AG04449 (cell line): Measurements from ENCODE around the gene SPO11.
A peak's percentile ranks its signal among the peaks of the same experiment; 100 is the strongest.
"Not testable (repeated sequence)": the region's sequence is repeated elsewhere in the genome, so short reads cannot be mapped to it uniquely, and the experiment has no call there.

Source experiments
- CTCF ChIA-PET: fragments of 350-600 bp; formaldehyde crosslinking; extraction: SDS; loops from one replicate; lab custom pipeline; 2021; ENCODE audit warnings: antibody characterized with exemption; lab: Yijun Ruan, JAX
- POLR2A ChIA-PET: fragments of 400-600, 350-600 bp; formaldehyde crosslinking; extraction: SDS; loops from one replicate; lab custom pipeline; 2020; ENCODE audit warnings: antibody characterized with exemption, inconsistent platforms; lab: Yijun Ruan, JAX
- DNase-seq: peaks from one replicate; pipeline ENCODE4 v3.0.0-alpha.2; 2010; ENCODE audit warnings: low read depth, low spot score
- H3K4me3 ChIP-seq: 2 replicates; pipeline ENCODE4 v1.5.1; 2011; ENCODE audit warnings: low read depth, mild to moderate bottlenecking, control low read depth, low read length
- CTCF ChIP-seq: IDR thresholded peaks from one replicate; pipeline ENCODE4 v1.5.1; 2011; ENCODE audit warnings: mild to moderate bottlenecking, moderate library complexity, low read length, control low read depth, inconsistent platforms; ENCODE audit not compliant: insufficient read depth; ENCODE audit errors: missing control alignments

Gene SPO11

DNA sequence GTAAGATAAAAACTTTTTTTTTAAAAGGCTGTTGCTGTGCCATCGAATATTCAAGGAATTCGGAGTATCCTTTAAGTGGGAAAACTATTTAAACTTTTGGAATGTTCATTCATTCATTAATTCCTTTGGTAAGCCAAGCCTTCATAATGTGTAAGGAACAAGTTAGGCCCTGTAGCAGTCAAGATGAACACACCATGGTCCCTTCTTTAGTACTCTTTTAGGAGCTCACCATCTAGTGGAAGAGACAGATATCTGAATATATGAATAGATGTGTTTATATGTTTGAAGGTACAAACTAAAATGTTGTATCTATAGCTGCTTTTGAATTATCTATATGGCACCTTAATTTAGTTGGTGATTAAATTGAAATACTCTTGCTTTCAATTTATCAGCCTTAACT, 5.8 kb downstream of the SPO11 start:
- POLR2A ChIA-PET, result no interaction called here
- no peak for DNase-seq

DNA sequence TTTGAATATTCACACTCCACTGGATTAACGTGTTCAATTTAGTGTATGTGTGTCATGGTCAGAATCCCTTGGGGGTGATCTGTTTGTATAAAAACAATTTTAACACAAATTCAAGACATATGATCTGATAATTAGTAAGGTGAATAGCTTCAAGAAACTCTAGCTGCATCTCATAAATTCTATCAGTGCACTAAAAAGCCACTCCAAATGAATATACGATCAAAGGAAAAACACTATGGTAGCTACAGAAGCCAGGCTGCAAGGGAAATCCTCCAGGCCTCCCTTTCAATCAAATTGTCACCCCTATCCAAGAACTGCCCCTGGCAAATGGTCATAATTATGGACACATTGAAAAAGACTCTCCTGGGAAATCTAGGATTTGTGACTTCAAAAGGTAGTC, 12.1 kb downstream of the SPO11 start:
- no peak for DNase-seq
- no peak overlapping the region for H3K4me3 ChIP-seq
- ChIA-PET CTCF (interaction anchor here (0.8 to 9.7 kb wide), 4 partner anchors 10 to 791 kb away, joined by 3 to 173 read pairs (median 3); partner anchors contain the start of gene RAE1), POLR2A (no interaction called here)
- no peak for TF ChIP-seq CTCF

More for the DNA sequence above, 5.8 kb downstream of the SPO11 start:
- CTCF ChIA-PET, result interaction anchor here (0.9 to 7.1 kb wide), 6 partner anchors 11 to 249 kb away, joined by 3 to 42 read pairs (median 3); no protein-coding TSS in a partner anchor
- TF ChIP-seq CTCF, result no peak
- no peak overlapping the region for H3K4me3 ChIP-seq

GRCh38 chr20:57342829-57343228, 13.2 kb downstream of the SPO11 start:
- no peak for DNase-seq

GRCh38 chr20:57346477-57346876, 16.9 kb downstream of the SPO11 start:
- H3K4me3 ChIP-seq, result no peak overlapping the region
- CTCF ChIA-PET, result interaction anchor here (0.6 to 9.7 kb wide), 32 partner anchors 8 to 796 kb away, joined by 3 to 173 read pairs (median 4); partner anchors contain the start of gene SPO11
- DNase-seq, result peak; percentile 29
- peak; percentile 70 for TF ChIP-seq CTCF
- POLR2A ChIA-PET, result no interaction called here

More at GRCh38 chr20:57342829-57343228, 13.2 kb downstream of the SPO11 start:
- no peak for TF ChIP-seq CTCF
- ChIA-PET POLR2A (no interaction called here), CTCF (interaction anchor here (0.9 to 9.7 kb wide), 2 partner anchors 247 to 251 kb away, joined by 4 to 173 read pairs; no protein-coding TSS in a partner anchor)
- no peak overlapping the region for H3K4me3 ChIP-seq

DNA sequence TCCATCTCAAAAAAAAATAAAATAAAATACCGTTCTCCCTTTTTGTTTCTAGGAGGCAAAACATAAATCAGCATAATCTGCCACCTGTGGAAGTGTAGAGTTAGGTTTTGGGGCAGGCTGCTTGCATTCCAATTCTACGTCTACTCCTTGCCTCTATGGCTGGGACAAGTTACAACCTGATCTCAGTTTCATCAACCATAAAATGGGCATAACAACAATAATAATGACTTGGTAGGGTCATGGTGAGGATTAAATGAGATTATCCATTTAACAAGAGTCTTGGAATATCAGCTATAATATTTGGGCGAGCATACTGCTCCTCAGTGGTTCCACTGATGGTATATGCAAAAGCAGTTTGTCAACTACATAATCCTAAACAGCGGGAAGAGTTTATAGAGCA, 17.8 kb downstream of the SPO11 start:
- ChIA-PET POLR2A (no interaction called here), CTCF (interaction anchor here (0.9 to 9.7 kb wide), 13 partner anchors 12 to 797 kb away, joined by 3 to 173 read pairs (median 8); no protein-coding TSS in a partner anchor)
- no peak overlapping the region for H3K4me3 ChIP-seq
- DNase-seq, result no peak
- TF ChIP-seq CTCF, result no peak

- CTCF ChIA-PET, result interaction anchor here (0.9 to 9.7 kb wide), 11 partner anchors 11 to 798 kb away, joined by 3 to 173 read pairs (median 9); no protein-coding TSS in a partner anchor
- POLR2A ChIA-PET, DNase-seq, H3K4me3 ChIP-seq: not testable (repeated sequence)
These were observed 18.8 kb downstream of the SPO11 start for GRCh38 chr20:57348200-57348921.

GRCh38 chr20:57348922-57349574, 19.4 kb downstream of the SPO11 start:
- CTCF ChIA-PET, result interaction anchor here (1.0 to 9.7 kb wide), 7 partner anchors 9 to 798 kb away, joined by 3 to 173 read pairs (median 9); no protein-coding TSS in a partner anchor
- H3K4me3 ChIP-seq, DNase-seq, POLR2A ChIA-PET: not testable (repeated sequence)
